HG03521 (cell line): ENCODE measurements around the gene C3orf18.

Source experiments
- ATAC-seq: cut with Tn5 transposase; IDR thresholded peaks from one replicate; pipeline ENCODE4 v1.9.1; 2021; ENCODE audit warnings: mild to moderate bottlenecking, moderate library complexity; ENCODE audit not compliant: unreplicated experiment

The C3orf18 gene

GRCh38 chr3:50551681-50552435 lies 15.7 kb downstream of the C3orf18 start:
- ATAC-seq, result no peak

GRCh38 chr3:50551054-50551659 lies 16.4 kb downstream of the C3orf18 start:
- ATAC-seq, result no peak

- ATAC-seq, result no peak
These were observed 17.3 kb downstream of the C3orf18 start for GRCh38 chr3:50550079-50550736.

- no peak for ATAC-seq
These were observed 18.3 kb downstream of the C3orf18 start for GRCh38 chr3:50549226-50549625.

- ATAC-seq, result no peak
These were observed 21.8 kb downstream of the C3orf18 start for GRCh38 chr3:50545781-50546180.

GRCh38 chr3:50542177-50543034 lies 25.1 kb downstream of the C3orf18 start:
- ATAC-seq, result no peak

GRCh38 chr3:50539356-50540286 lies 27.9 kb downstream of the C3orf18 start:
- ATAC-seq, result no peak

- ATAC-seq, result no peak
These were observed 30.0 kb downstream of the C3orf18 start for GRCh38 chr3:50537421-50538129.

GRCh38 chr3:50536471-50537180 lies 30.9 kb downstream of the C3orf18 start:
- ATAC-seq, result no peak

GRCh38 chr3:50534681-50535330 lies 32.7 kb downstream of the C3orf18 start:
- no peak for ATAC-seq

- no peak for ATAC-seq
These were observed 33.6 kb downstream of the C3orf18 start for GRCh38 chr3:50533807-50534461.

- ATAC-seq, result no peak
These were observed 34.2 kb downstream of the C3orf18 start for GRCh38 chr3:50533316-50533715.

- no peak for ATAC-seq
These were observed 35.4 kb downstream of the C3orf18 start for GRCh38 chr3:50532062-50532705.

GRCh38 chr3:50531201-50531600 lies 36.3 kb downstream of the C3orf18 start:
- no peak for ATAC-seq

GRCh38 chr3:50530001-50530970 lies 37.3 kb downstream of the C3orf18 start:
- ATAC-seq, result no peak

GRCh38 chr3:50525987-50526386 lies 41.6 kb downstream of the C3orf18 start:
- no peak for ATAC-seq
